GM23248 (cell line): ENCODE data around the gene CROCC2. TPM values are rescaled to one million over a fixed set of nuclear protein-coding genes. Genes with fewer than 3 reads are reported as not detected.

Source experiments
- DNase-seq: peaks from one replicate; pipeline ENCODE4 v3.0.0-alpha.2; 2015
- H2AFZ ChIP-seq: fragments of 200-600 bp; sonication (generic); 2 replicates; pipeline ENCODE4 v1.6.1; 2016; ENCODE audit warnings: antibody characterized with exemption
- H3F3A ChIP-seq: fragments of 200-600 bp; sonication (generic); 2 replicates; pipeline ENCODE4 v1.6.1; 2016; ENCODE audit warnings: mild to moderate bottlenecking, antibody characterized with exemption, mixed run types; ENCODE audit not compliant: insufficient read depth
- H3K27ac ChIP-seq: fragments of 200-600 bp; sonication (generic); 2 replicates; pipeline ENCODE4 v1.5.1; 2016; ENCODE audit warnings: mild to moderate bottlenecking
- H3K27me3 ChIP-seq: fragments of 200-600 bp; sonication (generic); replicated peaks from 2 replicates; pipeline ENCODE4 v1.6.1; 2016; ENCODE audit warnings: mild to moderate bottlenecking; ENCODE audit not compliant: insufficient read depth
- H3K36me3 ChIP-seq: fragments of 200-600 bp; sonication (generic); 2 replicates; pipeline ENCODE4 v1.6.1; 2016; ENCODE audit warnings: low read depth, mild to moderate bottlenecking
- H3K4me1 ChIP-seq: fragments of 200-600 bp; sonication (generic); 2 replicates; pipeline ENCODE4 v1.6.1; 2016; ENCODE audit warnings: mild to moderate bottlenecking; ENCODE audit not compliant: insufficient read depth
- H3K4me2 ChIP-seq: fragments of 200-600 bp; sonication (generic); one replicate; pipeline ENCODE4 v1.6.1; 2016; ENCODE audit warnings: mild to moderate bottlenecking; ENCODE audit not compliant: unreplicated experiment
- H3K4me3 ChIP-seq: fragments of 200-600 bp; sonication (generic); 2 replicates; pipeline ENCODE4 v1.5.1; 2016; ENCODE audit warnings: mild to moderate bottlenecking
- H3K79me2 ChIP-seq: fragments of 200-600 bp; sonication (generic); 2 replicates; pipeline ENCODE4 v1.6.1; 2016; ENCODE audit warnings: mild to moderate bottlenecking; ENCODE audit not compliant: insufficient read depth
- H3K9ac ChIP-seq: fragments of 200-600 bp; sonication (generic); 2 replicates; pipeline ENCODE4 v1.6.1; 2016; ENCODE audit warnings: mild to moderate bottlenecking
- H3K9me2 ChIP-seq: fragments of 200-600 bp; sonication (generic); 2 replicates; pipeline ENCODE4 v1.6.1; 2016; ENCODE audit warnings: mixed run types, mild to moderate bottlenecking, moderate library complexity; ENCODE audit not compliant: insufficient read depth
- H3K9me3 ChIP-seq: fragments of 200-600 bp; sonication (generic); one replicate; pipeline ENCODE4 v1.6.1; 2017; ENCODE audit warnings: low read depth
- H4K20me1 ChIP-seq: fragments of 200-600 bp; sonication (generic); 2 replicates; pipeline ENCODE4 v1.6.0; 2016; ENCODE audit not compliant: insufficient read depth
- EZH2 ChIP-seq: fragments of 200-600 bp; sonication (generic); IDR thresholded peaks from 2 replicates; pipeline ENCODE4 v1.6.1; 2018; ENCODE audit warnings: antibody characterized with exemption, mild to moderate bottlenecking; ENCODE audit not compliant: insufficient read depth, poor library complexity, severe bottlenecking
- EZH2phosphoT487 ChIP-seq: fragments of 200-600 bp; sonication (generic); IDR thresholded peaks from 2 replicates; pipeline ENCODE4 v1.6.1; 2018; ENCODE audit warnings: antibody characterized with exemption, moderate library complexity, mild to moderate bottlenecking, low read depth; ENCODE audit not compliant: insufficient read depth
- WGBS, 2 experiments: methylation state at CpG; one replicate each; pipeline ENCODE4 v1.1.6; 2015 to 2017; ENCODE audit warnings: low lambda C conversion rate in 2 of 2, low coverage in 1 of 2; ENCODE audit errors: missing lambda C conversion rate in 2 of 2; 5-methylcytosine and 5-hydroxymethylcytosine counted together
- in situ Hi-C: fragments of 300-500 bp; cut with MboI; formaldehyde crosslinking; loops from 2 replicates; pipeline ENCODE4 v1.15.0; 2020
- polyA plus RNA-seq: library from polyadenylated mRNA; unstranded; fragments of >200 nt; fragmentation: Nextera tagmentation; extraction: Ambion mirVana; gene quantifications from 2 replicates; pipeline ENCODE4 v1.2.1, GENCODE V29; 2016
- total RNA-seq: library from RNA; depleted of rRNA; stranded (reverse); fragments of >200 nt; shearing (Covaris generic); gene quantifications from 2 replicates; pipeline ENCODE4 v1.2.3, GENCODE V29; 2014

The CROCC2 gene
- total and polyA plus RNA-seq, 2 experiments from 2014 or later = under 0.01 TPM; not detected in 1

- in situ Hi-C loops = no loop called here
- TF ChIP-seq EZH2phosphoT487 (no peak), EZH2 (no peak)
- Histone ChIP-seq H3K9ac (no peak overlapping the region), H3K79me2 (no peaks in the 10 kb centered on the region), H3K27ac (no peak overlapping the region), H3K9me3 (no peaks in the 10 kb centered on the region), H3K27me3 (no peaks in the 10 kb centered on the region), H3K4me2 (no peak overlapping the region), H3K36me3 (no peaks in the 10 kb centered on the region), H3K9me2 (no peaks in the 10 kb centered on the region), H2AFZ (no peak overlapping the region), H3K4me3 (no peak overlapping the region), H4K20me1 (no peaks in the 10 kb centered on the region), H3F3A (no peaks in the 10 kb centered on the region), H3K4me1 (no peaks in the 10 kb centered on the region)
- 72 to 74% methylated on average over 10 to 20 of the region's 20 CpGs for WGBS, 2 experiments
- DNase-seq = no peak
These were observed 14.4 kb upstream of the CROCC2 start for GRCh38 chr2:240891492-240892340.

GRCh38 chr2:240892356-240892755 is 13.8 kb upstream of the CROCC2 start:
- WGBS, 2 experiments = 75 to 76% methylated on average over 8 to 9 of the region's 9 CpGs
- Histone ChIP-seq H3K4me3 (no peak overlapping the region), H2AFZ (no peak overlapping the region), H3K36me3 (no peaks in the 10 kb centered on the region), H3K9me3 (no peaks in the 10 kb centered on the region), H3K79me2 (no peaks in the 10 kb centered on the region), H3F3A (no peaks in the 10 kb centered on the region), H3K4me1 (no peaks in the 10 kb centered on the region), H3K27me3 (no peaks in the 10 kb centered on the region), H3K4me2 (no peak overlapping the region), H3K9ac (no peak overlapping the region), H4K20me1 (no peaks in the 10 kb centered on the region), H3K9me2 (no peaks in the 10 kb centered on the region), H3K27ac (no peak overlapping the region)
- in situ Hi-C loops = no loop called here
- TF ChIP-seq EZH2phosphoT487 = no peak
- TF ChIP-seq EZH2 = no peak
- DNase-seq = no peak

GRCh38 chr2:240892925-240893324 is 13.2 kb upstream of the CROCC2 start:
- WGBS, 2 experiments = 87 to 88% methylated on average over 10 to 12 of the region's 12 CpGs
- H3K9me3 ChIP-seq = no peaks in the 10 kb centered on the region
- in situ Hi-C loops = no loop called here
- H4K20me1 ChIP-seq = no peaks in the 10 kb centered on the region
- no peaks in the 10 kb centered on the region for H3K4me1 ChIP-seq
- H3K79me2 ChIP-seq = no peaks in the 10 kb centered on the region
- H2AFZ ChIP-seq = no peak overlapping the region
- H3K4me3 ChIP-seq = no peak overlapping the region
- DNase-seq = no peak
- H3K27ac ChIP-seq = no peak overlapping the region
- H3K9me2 ChIP-seq = no peaks in the 10 kb centered on the region
- no peak overlapping the region for H3K4me2 ChIP-seq
- H3K9ac ChIP-seq = no peak overlapping the region
- no peaks in the 10 kb centered on the region for H3F3A ChIP-seq
- no peaks in the 10 kb centered on the region for H3K36me3 ChIP-seq
- no peak for TF ChIP-seq EZH2
- no peak for TF ChIP-seq EZH2phosphoT487
- H3K27me3 ChIP-seq = no peaks in the 10 kb centered on the region

- DNase-seq = peak; percentile 78
- no peaks in the 10 kb centered on the region for H3K27me3 ChIP-seq
- H3K4me1 ChIP-seq = no peaks in the 10 kb centered on the region
- H3K9ac ChIP-seq = no peak overlapping the region
- no peak overlapping the region for H2AFZ ChIP-seq
- no peaks in the 10 kb centered on the region for H3K36me3 ChIP-seq
- H4K20me1 ChIP-seq = no peaks in the 10 kb centered on the region
- no peaks in the 10 kb centered on the region for H3K9me3 ChIP-seq
- H3K9me2 ChIP-seq = no peaks in the 10 kb centered on the region
- H3K27ac ChIP-seq = no peak overlapping the region
- H3F3A ChIP-seq = no peaks in the 10 kb centered on the region
- in situ Hi-C loops = no loop called here
- 66 to 67% methylated on average over 9 to 17 of the region's 17 CpGs for WGBS, 2 experiments
- no peak overlapping the region for H3K4me3 ChIP-seq
- H3K79me2 ChIP-seq = no peaks in the 10 kb centered on the region
- TF ChIP-seq EZH2 = no peak
- TF ChIP-seq EZH2phosphoT487 = no peak
- H3K4me2 ChIP-seq = no peak overlapping the region
These were observed 12.7 kb upstream of the CROCC2 start for GRCh38 chr2:240893363-240893844.
